AG08396 (cell line): ENCODE measurements around the gene FALEC.
A peak's percentile ranks its signal among the peaks of the same experiment; 100 is the strongest.
"Not testable (repeated sequence)": the region's sequence is repeated elsewhere in the genome, so short reads cannot be mapped to it uniquely, and the experiment has no call there.

Experiments
- DNase-seq: peaks from one replicate; pipeline ENCODE4 v3.0.0; 2012; ENCODE audit warnings: low spot score, mixed read lengths

FALEC gene

DNA sequence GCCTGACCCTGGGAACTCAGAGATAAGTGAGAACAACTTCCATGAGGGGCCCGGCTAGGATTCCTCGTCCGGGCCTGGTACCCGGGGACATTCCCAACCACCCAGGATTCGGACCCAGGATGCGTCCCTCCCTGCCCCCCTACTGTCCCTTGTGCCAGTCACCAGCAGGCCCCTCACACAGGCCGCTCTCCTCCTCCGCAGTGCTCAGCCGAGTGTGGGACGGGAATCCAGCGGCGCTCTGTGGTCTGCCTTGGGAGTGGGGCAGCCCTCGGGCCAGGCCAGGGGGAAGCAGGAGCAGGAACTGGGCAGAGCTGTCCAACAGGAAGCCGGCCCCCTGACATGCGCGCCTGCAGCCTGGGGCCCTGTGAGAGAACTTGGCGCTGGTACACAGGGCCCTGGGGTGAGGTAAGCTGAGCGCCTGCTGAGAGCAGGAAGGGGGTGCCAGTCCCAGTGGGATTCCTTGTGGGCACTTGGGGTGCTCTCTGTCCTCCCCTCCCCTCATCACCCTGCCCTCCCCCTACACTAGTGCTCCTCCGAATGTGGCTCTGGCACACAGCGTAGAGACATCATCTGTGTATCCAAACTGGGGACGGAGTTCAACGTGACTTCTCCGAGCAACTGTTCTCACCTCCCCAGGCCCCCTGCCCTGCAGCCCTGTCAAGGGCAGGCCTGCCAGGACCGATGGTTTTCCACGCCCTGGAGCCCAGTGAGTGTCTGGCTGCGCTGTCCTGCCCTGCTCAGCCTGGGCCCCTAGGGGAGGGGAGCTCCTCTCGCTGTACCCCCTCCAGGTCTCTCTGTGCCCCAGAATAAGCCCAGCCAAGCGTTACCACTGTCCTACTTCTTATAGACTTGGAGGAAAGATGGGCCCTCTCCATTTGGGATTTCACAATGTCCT, 43.5 kb downstream of the FALEC start:
- DNase-seq, result no peak

DNA sequence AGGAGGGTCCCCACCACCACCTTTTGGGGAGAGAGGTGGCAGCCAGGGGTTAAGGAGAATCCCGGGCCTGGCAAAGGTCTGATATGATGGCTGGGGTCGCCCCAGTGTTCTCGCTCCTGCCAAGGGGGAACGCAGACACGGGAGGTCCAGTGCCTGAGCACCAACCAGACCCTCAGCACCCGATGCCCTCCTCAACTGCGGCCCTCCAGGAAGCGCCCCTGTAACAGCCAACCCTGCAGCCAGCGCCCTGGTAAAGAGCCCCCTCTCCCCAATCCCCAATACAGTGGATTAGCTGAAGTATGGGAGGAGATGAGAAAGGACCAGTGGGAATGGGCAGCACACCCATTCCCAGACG, 44.1 kb downstream of the FALEC start:
- no peak for DNase-seq

DNA sequence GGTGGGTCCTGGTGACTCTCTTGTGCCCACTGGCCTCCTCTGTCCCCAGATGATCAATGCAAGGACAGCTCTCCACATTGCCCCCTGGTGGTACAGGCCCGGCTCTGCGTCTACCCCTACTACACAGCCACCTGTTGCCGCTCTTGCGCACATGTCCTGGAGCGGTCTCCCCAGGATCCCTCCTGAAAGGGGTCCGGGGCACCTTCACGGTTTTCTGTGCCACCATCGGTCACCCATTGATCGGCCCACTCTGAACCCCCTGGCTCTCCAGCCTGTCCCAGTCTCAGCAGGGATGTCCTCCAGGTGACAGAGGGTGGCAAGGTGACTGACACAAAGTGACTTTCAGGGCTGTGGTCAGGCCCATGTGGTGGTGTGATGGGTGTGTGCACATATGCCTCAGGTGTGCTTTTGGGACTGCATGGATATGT, 44.5 kb downstream of the FALEC start:
- peak; percentile 72 for DNase-seq

DNA sequence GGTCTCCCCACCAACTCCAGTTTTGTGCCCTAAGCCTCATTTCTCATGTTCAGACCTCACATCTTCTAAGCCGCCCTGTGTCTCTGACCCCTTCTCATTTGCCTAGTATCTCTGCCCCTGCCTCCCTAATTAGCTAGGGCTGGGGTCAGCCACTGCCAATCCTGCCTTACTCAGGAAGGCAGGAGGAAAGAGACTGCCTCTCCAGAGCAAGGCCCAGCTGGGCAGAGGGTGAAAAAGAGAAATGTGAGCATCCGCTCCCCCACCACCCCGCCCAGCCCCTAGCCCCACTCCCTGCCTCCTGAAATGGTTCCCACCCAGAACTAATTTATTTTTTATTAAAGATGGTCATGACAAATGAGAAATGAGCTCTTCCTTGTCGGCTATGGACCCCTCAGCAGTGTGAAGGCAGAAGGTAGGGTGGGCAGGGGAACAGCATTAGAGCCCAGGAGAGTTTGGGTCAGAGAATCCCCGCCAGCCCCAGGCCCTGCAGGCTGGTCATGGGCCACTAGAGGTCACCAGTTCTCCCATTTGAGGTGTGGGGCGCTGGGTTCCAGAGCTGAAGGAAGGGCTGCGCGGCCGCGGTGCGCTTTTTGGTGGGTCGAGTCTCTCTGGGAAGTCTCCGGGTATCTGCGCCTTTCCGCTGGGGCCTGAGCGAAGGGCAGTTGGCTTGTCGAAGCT, 45.2 kb downstream of the FALEC start:
- peak; percentile 82 for DNase-seq

DNA sequence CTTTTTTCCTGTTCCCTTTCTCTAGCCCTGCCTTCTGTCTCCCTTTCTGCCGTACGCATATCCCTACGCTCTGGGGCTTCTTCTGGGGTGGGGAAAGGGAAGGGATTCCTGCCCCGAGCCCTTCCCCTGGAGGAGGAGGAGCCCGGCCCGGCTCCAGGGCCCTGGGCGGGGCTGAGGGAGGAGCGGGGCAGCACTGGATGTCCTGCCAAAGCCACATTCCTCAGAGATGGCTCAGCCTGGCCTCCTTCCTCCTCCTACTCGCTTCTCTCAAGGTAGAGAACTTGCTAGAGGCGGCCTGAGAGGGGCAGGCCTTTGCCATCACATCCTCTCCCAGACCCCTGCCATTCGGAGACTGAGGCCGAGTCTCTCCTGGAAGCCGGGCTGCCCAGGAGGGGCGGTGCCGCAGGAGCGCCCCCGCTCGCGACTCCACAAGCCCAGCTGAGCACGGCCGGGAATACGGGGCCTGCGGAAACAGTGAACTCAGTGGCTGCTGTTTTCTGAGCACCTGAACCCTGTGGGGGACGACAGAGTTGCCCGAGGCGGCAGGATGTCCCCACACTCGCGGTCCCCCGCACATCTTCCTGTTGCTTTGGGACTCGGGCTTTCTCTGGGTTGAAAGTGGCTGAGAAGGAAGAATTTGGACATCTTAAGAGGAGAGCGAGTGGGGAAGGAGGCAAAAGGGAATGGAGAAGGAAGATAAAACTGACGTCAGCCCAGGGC, 45.9 kb downstream of the FALEC start:
- DNase-seq, result peak; percentile 94

DNA sequence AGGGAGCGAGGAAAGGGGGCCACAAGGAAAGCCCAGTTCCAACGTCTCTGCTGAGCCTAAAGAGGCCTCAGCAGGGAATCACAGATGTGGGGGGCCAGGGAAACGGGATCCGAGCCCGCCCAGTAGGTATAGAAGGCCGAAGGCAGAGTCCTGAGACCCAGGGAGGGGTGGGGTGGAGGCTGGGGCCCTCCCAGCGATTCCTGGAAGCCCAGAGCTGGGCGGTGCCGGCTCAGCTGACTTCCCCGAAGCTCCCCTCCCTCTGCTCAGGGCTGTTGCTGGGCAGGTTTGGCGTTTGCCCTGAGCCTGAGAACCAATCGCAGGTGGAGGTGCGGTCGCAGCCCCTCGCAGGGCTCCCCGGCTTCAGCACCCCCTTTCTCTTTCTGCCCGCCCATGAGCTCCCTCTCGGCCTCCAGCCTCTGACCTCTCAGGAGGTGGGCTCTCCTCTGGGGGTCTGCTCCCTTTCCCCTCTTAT, 46.5 kb downstream of the FALEC start:
- peak; percentile 90 for DNase-seq

DNA sequence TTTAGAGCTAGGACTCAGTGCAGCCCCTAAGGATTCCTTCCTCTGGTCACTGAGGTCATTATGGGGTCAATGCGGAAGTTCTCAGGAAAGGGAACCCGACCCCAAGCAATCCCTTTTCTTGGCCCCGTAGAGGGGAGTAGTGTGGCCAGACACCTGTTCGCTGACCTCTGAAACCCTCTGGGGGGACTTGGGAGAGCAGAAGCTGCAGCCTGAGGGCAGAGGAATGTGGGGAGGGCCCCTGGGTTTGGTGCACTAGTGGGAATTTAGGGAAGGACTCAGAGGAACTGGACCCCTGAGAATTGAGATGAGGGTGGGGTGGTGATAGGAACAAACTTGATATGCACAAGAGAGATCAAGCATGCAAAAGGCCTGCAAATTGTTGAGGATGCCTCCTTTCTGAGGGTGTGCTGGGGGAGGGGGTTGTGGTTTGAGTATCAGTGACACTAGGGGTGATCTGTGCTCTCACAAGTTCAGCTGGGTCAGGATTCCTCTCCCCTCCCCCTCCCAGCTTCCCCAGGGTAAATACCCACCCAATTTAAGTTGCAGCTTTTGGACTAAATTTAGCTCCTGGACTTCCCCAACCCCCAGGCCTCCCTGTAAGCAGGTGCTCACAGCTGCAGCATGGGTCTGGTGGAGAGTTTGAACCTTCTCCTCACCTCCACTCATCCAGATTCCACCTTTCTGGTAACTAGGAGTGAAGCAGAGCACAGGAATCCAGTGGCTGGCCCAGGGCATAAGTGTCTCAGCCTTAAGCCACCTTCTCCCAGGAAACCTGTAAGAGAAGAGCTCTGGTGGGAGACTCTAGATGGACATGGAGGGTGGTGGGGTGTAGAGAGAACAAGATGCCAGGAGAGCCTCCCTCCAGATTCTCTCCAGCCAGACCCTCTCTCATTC, 47.1 kb downstream of the FALEC start:
- DNase-seq, result no peak

DNA sequence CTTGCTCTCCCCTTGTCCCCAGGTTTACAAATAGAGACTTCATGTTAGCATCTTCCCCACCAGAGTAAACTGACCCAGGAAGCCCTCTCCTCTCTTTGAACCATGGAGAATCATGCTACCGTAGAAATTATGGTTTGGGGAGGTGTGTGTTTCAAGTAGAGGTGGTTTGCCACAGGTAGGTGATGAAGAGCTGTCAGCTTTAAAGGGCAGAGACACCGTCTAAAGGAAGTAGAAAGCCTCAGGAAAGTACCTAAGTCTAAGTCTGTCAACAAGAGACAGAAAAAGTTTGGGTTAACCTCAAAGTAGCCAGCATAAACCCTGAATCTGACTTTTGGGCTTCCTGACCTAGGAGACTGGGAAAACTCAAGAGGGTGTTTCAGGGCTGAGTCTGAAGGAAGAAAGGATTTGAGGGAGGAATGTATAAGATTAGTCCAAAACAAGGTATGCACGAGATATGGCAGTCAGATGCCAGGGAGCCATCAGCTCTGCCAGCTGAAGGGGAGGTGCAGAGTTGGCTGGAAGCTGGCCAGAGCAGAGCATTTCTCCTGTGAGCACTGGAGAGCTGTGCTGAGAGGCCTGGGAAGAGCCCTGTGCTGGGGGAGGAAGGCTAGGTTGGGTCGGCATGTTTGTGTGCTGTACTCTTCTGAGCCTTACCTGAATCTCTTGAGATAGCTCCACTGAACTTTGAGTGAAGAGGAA, 47.9 kb downstream of the FALEC start:
- DNase-seq, result no peak

DNA sequence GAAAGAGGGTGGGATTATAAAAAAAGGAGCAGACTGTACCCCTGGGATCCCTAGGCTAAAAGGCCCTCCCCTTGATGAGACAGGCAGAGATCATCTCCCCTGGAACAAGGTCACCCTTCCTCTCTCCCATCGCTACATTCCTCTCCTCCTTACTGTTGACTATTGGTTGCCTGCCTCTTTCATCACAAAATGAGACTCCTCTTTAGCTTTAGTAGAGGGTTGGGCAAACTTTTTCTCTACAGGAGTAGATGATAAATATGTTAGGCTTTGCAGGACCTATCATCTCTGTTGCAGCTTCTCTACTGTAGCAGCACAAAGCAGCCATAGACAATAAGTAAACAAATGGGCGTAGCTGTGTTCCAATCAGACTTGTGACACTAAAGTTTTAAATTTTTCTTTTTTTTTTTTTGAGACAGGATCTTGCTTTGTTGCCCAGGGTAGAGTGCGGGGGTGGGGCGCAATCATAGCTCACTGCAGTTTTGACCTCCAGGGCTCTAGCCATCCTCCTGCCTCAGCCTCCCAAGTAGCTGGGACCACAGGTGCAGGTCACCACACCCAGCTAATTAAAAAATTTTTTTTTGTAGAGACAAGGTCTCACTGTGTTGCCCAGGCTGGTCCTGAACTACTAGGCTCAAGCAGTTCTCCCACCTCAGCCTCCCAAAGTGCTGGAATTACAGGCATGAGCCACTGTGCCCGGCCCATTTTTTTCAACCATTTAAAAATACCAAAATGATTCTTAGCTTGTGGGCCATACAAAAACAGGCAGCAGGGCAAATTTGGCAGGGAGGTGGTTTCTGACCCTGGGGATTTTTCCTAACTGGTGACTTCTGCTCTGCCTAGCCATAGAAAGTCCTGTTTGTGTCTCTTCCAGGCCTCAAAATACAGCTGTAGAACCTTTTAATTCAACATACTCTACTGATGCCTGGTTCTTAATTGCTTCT, 48.8 kb downstream of the FALEC start:
- DNase-seq, result no peak

DNA sequence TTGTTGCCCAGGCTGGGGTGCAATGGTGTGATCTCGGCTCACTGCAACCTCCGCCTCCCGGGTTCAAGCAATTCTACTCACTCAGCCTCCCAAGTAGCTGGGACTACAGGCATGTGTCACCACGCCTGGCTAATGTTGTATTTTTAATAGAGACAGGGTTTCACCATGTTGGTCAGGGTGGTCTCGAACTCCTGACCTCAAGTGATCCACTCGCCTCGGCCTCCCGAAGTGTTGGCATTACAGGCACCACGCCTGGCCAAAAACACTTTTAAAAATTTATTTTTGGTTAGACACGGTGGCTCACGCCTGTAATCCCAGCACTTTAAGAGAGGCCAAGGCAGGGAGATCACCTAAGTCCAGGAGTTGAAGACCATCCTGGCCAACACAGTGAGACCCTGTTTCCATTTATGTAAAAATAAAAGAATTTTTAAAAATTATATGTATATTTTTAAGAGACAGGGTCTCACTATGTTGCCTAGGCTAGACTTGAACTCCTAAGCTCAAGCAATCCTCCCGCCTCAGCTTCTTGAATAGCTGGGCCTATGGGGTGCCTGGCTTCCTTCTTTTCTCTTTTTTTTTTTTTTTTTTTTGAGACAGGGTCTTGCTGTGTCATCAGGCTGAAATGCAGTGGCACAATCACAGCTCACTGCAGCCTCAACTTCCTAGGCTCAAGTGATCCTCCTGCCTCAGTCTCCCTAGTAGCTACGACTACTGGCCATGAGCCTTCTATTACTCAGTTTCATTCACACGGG, 49.9 kb downstream of the FALEC start:
- DNase-seq, result not testable (repeated sequence)

DNA sequence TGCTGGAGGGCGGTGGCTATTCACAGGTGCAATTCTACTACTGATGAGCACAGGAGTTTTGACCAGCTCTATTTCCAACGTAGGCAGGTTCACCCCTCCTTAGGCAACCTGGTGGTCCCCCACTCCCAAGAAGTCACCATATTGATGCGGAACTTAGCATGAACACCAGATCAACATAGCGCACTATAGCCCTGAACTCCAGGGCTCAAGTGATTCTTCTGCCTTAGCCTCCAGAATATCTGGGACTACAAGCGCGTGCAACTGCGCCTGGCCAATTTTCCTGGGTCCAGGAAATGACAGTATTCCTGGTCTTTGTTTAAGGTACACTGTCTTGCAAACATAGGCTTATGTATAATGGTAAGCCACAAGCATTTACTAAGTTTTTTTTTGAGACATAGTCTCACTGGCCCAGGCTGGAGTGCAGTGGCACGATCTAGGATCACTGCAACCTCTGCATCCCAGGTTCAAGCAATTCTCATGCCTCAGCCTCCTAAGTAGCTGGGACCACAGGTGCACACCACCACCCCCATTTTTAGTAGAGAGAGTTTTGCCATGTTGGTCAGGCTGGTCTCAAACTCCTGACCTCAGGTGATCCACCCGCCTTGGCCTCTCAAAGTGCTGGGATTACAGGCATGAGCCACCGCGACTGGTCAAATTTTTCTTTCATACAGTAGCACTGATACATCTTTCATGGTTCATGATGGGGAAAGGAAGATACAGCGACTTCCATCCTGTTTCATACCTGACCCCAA, 51.2 kb downstream of the FALEC start:
- no peak for DNase-seq

DNA sequence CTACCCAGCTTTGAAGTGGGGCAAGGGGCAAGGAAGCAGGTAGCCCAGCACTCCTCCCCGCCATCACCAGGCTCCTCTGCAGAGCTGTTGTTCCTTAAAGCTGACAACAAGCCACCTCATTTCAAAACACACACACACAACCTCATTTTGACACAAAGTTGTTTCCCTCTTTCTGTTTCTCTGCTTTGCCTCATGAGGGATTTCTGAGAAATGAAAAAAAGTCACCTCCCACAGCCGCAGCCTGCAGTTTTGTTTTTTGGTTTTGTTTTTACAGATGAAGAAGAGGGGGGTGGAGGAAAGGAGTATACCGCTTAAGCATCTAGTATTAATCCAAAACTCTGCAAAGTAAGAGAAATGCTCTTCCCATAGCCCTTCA, 51.8 kb downstream of the FALEC start:
- no peak for DNase-seq

DNA sequence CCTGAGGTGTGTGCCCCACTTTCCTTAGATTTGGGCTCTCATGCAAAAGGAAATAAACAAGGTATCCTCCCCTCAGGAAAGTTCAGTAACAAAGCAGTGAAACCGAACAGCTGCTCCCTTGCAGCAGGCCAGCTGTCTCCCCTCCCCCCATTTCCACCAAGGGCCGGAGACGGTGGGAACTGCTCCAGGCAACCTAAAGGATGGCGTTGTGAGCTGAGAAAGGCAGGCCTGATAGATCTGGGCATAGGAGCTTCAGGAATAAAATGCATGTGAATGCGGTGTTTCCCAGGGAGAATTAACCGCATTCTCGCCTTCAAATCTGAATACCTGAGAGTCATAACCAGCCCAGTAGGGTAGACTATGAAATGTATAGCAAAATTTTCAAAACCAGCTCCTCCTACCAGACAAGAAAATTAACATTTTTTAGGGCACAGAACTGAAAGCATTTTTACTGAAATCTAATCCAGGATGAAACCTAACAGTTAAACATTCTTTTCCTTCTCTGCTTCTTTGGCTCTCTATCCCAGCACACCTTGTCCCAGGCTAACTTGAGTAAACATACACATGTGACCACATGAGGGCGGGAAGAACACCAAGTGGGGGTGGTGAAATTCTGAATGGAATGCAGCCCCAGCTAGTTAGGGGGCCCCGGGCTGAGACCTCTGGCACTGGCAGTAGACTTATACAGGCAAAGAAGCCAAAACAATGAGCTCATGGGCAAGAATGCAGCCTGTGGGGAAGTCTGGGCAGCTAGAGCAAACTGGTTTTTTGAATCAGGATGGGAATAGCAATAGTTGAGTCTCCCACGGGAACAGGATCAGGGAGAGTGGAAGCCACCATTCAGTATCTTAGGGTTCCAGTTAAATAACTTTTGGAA, 52.4 kb downstream of the FALEC start:
- DNase-seq, result peak; percentile 81

DNA sequence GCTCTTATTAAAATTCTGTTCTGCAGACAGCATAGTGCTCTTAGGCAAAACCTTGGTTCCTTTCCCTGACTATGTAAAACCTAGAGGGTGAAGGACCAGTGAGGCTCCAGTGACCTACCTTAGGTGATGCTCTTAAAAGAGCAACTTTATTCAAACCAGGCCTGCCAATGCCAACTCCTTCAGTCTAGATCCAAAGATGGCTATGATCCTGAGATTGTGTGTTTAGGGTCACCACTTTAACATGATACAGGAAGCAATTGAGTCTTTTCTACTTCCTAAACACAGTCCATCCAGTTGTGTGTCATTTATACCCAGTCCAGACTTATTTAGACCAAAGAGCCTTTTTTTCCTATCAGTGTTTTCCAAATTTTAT, 53.0 kb downstream of the FALEC start:
- no peak for DNase-seq

DNA sequence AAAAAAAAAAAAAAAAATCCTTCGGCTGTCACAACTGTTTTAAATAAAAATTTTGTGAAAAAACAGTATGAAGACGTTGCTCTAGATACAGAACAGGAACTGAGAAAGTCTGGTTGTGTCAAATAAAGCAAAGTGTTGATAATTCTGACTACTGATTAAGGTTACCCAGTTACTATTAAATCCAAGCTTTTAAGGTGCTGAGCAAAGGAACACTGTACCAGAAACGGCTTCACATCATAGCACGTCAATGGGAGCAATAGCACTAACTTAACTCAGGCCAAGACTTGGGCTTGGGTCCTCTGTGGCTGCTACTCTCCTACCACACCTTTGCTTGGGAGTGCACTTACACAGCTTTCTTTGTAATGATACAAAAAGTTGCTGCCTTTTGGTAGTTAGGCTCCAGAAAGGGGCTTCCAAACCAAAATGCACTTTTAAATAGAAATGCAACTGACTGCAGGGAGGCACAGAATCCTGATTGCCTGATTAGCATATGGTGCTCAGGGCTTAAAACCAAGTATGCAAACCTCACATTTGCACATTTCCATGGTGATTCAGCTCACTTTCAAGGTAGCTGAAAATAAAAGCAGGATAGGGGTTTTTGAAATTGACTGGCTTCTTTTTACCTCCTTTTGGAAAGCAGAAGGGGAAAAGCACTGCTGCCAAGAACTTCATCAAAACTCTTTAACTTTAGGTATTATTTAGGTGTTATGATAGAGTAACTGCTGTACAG, 57.5 kb downstream of the FALEC start:
- DNase-seq, result no peak

DNA sequence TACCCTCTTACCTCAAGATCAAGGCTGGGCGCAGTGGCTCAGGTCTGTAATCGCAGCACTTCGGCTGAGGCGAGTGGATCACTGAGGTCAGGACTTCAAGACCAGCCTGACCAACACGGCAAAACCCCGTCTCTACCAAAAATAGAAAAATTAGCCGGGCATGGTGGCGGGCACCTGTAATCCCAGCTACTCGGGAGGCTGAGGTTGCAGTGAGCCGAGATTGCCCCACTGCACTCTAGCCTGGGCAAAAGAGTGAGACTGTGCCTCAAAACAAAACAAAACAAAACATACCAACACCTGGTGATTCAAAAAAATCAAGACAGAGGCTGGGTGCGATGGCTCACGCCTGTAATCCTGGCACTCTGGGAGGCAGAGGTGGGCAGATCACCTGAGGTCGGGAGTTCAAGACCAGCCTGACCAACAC, 58.1 kb downstream of the FALEC start:
- DNase-seq, result not testable (repeated sequence)
